Measurements from ENCODE around the gene STIP1. TPM values are rescaled to one million over a fixed set of nuclear protein-coding genes. Genes with fewer than 3 reads are reported as not detected.
A peak's percentile ranks its signal among the peaks of the same experiment; 100 is the strongest.

STIP1 gene
- 100 to 1,000 TPM; 141 to 193 (median 168) TPM for total RNA-seq

GRCh38 chr11:64185693-64186491, at the start of gene STIP1:
Gene STIP1, plus strand, starts transcription at chr11:64186171. Its CDS starts 91 bp downstream, at chr11:64186262.
- H3K27ac ChIP-seq, result peak within 1 kb of the TSS; percentile 95 to 99 (median 98)
- intact Hi-C loops (cut with DNase I; ENCODE audit: low total_unique reads) (loop anchor here (2.0 to 10.0 kb wide), 3 partner anchors 41 to 511 kb away; partner anchors contain the start of genes ATL3, NUDT22 and TRPT1), in situ Hi-C loops (cut with MboI; ENCODE audit: low sequenced_read_pairs in 4 of 4) (no loop called here)
- DNase-seq, result peak; percentile 100
- no peaks in the 10 kb centered on the region for H3K9me3 ChIP-seq
- peak within 1 kb of the TSS; percentile 68 to 85 (median 77) for H3K4me3 ChIP-seq
- peak in 1 of 2 donors; percentile 19 for TF ChIP-seq POLR2A (IDR thresholded peaks at IDR 0.05)
- peak in 1 of 5 experiments; percentile 10 for TF ChIP-seq CTCF (IDR thresholded peaks at IDR 0.05 in 4 of 5, conservative IDR thresholded peaks at IDR 0.05 in 1 of 5)
- ATAC-seq, result peak; percentile 84 to 85
- peaks cover 38 to 45% of the 10 kb centered on the region in 2 donors for H3K4me1 ChIP-seq
- no peaks in the 10 kb centered on the region for H3K36me3 ChIP-seq
- no peaks in the 10 kb centered on the region for H3K27me3 ChIP-seq

- in situ Hi-C loops (cut with MboI; ENCODE audit: low sequenced_read_pairs in 4 of 4) (loop anchor here in 3 of 4 donors (25.0 kb wide), 1 partner anchor 300 kb away; the partner anchor contains the start of gene MARK2 (in 3 of the 3)), intact Hi-C loops (cut with DNase I; ENCODE audit: low total_unique reads) (no loop called here)
- Histone ChIP-seq H3K4me1 (peaks cover 23 to 42% of the 10 kb centered on the region in 2 donors), H3K4me3 (no peak overlapping the region), H3K27me3 (no peaks in the 10 kb centered on the region), H3K36me3 (no peaks in the 10 kb centered on the region), H3K9me3 (no peaks in the 10 kb centered on the region), H3K27ac (no peak overlapping the region)
- DNase-seq (no peak), ATAC-seq (no peak)
- TF ChIP-seq POLR2A (IDR thresholded peaks at IDR 0.05), result no peak
Observed at GRCh38 chr11:64136765-64137441, 49.1 kb upstream of the STIP1 start.

GRCh38 chr11:64138398-64138797, 47.6 kb upstream of the STIP1 start:
- Histone ChIP-seq H3K27ac (no peak overlapping the region), H3K9me3 (no peaks in the 10 kb centered on the region), H3K36me3 (no peaks in the 10 kb centered on the region), H3K4me3 (no peak overlapping the region), H3K4me1 (peaks cover 18 to 33% of the 10 kb centered on the region in 2 donors), H3K27me3 (no peaks in the 10 kb centered on the region)
- intact Hi-C loops (cut with DNase I; ENCODE audit: low total_unique reads), result no loop called here
- DNase-seq (no peak), ATAC-seq (no peak)
- in situ Hi-C loops (cut with MboI; ENCODE audit: low sequenced_read_pairs in 4 of 4), result loop anchor here in 3 of 4 donors (25.0 kb wide), 1 partner anchor 301 kb away; the partner anchor contains the start of gene MARK2 (in 3 of the 3)
- TF ChIP-seq POLR2A (IDR thresholded peaks at IDR 0.05) (no peak), CTCF (IDR thresholded peaks at IDR 0.05 in 4 of 5, conservative IDR thresholded peaks at IDR 0.05 in 1 of 5) (no peak)

GRCh38 chr11:64139049-64139448, 46.9 kb upstream of the STIP1 start:
- no peak for DNase-seq
- in situ Hi-C loops (cut with MboI; ENCODE audit: low sequenced_read_pairs in 4 of 4), result loop anchor here in 3 of 4 donors (25.0 kb wide), 1 partner anchor 302 kb away; the partner anchor contains the start of gene MARK2 (in 3 of the 3)

More at GRCh38 chr11:64139049-64139448, 46.9 kb upstream of the STIP1 start:
- H3K27ac ChIP-seq, result no peak overlapping the region
- H3K9me3 ChIP-seq, result no peaks in the 10 kb centered on the region
- H3K27me3 ChIP-seq, result no peaks in the 10 kb centered on the region
- no peaks in the 10 kb centered on the region for H3K36me3 ChIP-seq
- intact Hi-C loops (cut with DNase I; ENCODE audit: low total_unique reads), result no loop called here
- TF ChIP-seq POLR2A (IDR thresholded peaks at IDR 0.05) (no peak), CTCF (IDR thresholded peaks at IDR 0.05 in 4 of 5, conservative IDR thresholded peaks at IDR 0.05 in 1 of 5) (no peak)
- no peak overlapping the region for H3K4me3 ChIP-seq
- peaks cover 18 to 33% of the 10 kb centered on the region in 2 donors for H3K4me1 ChIP-seq
- no peak for ATAC-seq
